Measurements from ENCODE around the gene ASAP2.
A peak's percentile ranks its signal among the peaks of the same experiment; 100 is the strongest.

Gene ASAP2

GRCh38 chr2:9336576-9337314 is 130.1 kb downstream of the ASAP2 start:
- peak overlapping the region; percentile 6 to 33 for H3K4me3 ChIP-seq (ENCODE audit: low read depth in 1 of 2, low read length in 2 of 2)
- peak overlapping the region; percentile 39 for H3K27ac ChIP-seq (ENCODE audit: low read depth, low read length)
- H3K9ac ChIP-seq (ENCODE audit: low read depth in 1 of 2, low read length in 2 of 2) = peak overlapping the region in 1 of 2 donors; percentile 28
- H3K4me1 ChIP-seq (ENCODE audit: control insufficient read depth in 1 of 2, insufficient read depth in 2 of 2, low read length in 2 of 2) = peaks cover 30 to 43% of the 10 kb centered on the region in 2 donors
- H3K27me3 ChIP-seq (ENCODE audit: control insufficient read depth in 1 of 2, insufficient read depth in 2 of 2, low read length in 2 of 2) = no peaks in the 10 kb centered on the region
- H3K9me3 ChIP-seq (ENCODE audit: control insufficient read depth in 1 of 2, low read length in 2 of 2) = no peaks in the 10 kb centered on the region
- H3K36me3 ChIP-seq (ENCODE audit: control insufficient read depth in 1 of 2, insufficient read depth in 2 of 2, low read length in 2 of 2) = peaks cover 4 to 13% of the 10 kb centered on the region in 2 donors

- Histone ChIP-seq H3K36me3 (ENCODE audit: control insufficient read depth in 1 of 2, insufficient read depth in 2 of 2, low read length in 2 of 2) (peaks cover 4 to 18% of the 10 kb centered on the region in 2 donors), H3K27ac (ENCODE audit: low read depth, low read length) (no peak overlapping the region), H3K4me3 (ENCODE audit: low read depth in 1 of 2, low read length in 2 of 2) (no peak overlapping the region), H3K9me3 (ENCODE audit: control insufficient read depth in 1 of 2, low read length in 2 of 2) (no peaks in the 10 kb centered on the region), H3K27me3 (ENCODE audit: control insufficient read depth in 1 of 2, insufficient read depth in 2 of 2, low read length in 2 of 2) (no peaks in the 10 kb centered on the region), H3K4me1 (ENCODE audit: control insufficient read depth in 1 of 2, insufficient read depth in 2 of 2, low read length in 2 of 2) (peaks cover 30 to 35% of the 10 kb centered on the region in 2 donors), H3K9ac (ENCODE audit: low read depth in 1 of 2, low read length in 2 of 2) (no peak overlapping the region)
Measured at GRCh38 chr2:9337901-9338300, 131.3 kb downstream of the ASAP2 start.

DNA sequence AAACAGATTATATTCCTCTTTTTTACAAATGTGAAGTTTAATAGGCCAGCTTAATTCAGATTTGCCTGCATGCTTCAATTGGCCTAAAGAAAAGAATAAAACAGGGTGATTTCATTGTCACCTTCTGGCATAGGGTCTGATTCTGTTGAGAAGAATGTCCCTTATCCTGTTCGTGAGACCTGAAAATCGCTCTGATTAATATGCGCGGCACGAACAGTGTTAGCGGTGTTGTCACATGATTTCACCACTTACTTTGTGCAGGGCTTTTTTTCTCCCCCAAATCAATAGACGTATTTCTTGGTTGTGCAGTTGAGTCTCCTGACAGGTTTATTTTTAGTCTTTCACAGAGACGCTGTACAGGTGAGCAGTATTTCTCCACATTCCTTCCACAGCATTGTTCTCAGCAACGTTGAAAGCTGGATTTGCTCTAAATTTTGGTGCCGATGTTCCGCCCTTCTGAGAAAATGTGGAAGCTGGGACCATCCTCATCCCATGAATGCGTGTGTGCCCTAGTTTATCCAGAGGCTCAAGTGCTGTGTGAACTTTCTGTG is 134.8 kb downstream of the ASAP2 start:
- Histone ChIP-seq H3K9me3 (ENCODE audit: control insufficient read depth in 1 of 2, low read length in 2 of 2) (no peaks in the 10 kb centered on the region), H3K9ac (ENCODE audit: low read depth in 1 of 2, low read length in 2 of 2) (no peak overlapping the region), H3K27me3 (ENCODE audit: control insufficient read depth in 1 of 2, insufficient read depth in 2 of 2, low read length in 2 of 2) (no peaks in the 10 kb centered on the region), H3K27ac (ENCODE audit: low read depth, low read length) (no peak overlapping the region), H3K36me3 (ENCODE audit: control insufficient read depth in 1 of 2, insufficient read depth in 2 of 2, low read length in 2 of 2) (peaks cover under 1 to 41% of the 10 kb centered on the region in 2 donors), H3K4me1 (ENCODE audit: control insufficient read depth in 1 of 2, insufficient read depth in 2 of 2, low read length in 2 of 2) (peaks cover 13% of the 10 kb centered on the region in 2 donors), H3K4me3 (ENCODE audit: low read depth in 1 of 2, low read length in 2 of 2) (no peak overlapping the region)

- no peaks in the 10 kb centered on the region for H3K27me3 ChIP-seq (ENCODE audit: control insufficient read depth in 1 of 2, insufficient read depth in 2 of 2, low read length in 2 of 2)
- peaks cover under 1 to 1% of the 10 kb centered on the region in 2 donors for H3K4me1 ChIP-seq (ENCODE audit: control insufficient read depth in 1 of 2, insufficient read depth in 2 of 2, low read length in 2 of 2)
- no peak overlapping the region for H3K27ac ChIP-seq (ENCODE audit: low read depth, low read length)
- no peak overlapping the region for H3K4me3 ChIP-seq (ENCODE audit: low read depth in 1 of 2, low read length in 2 of 2)
- H3K9me3 ChIP-seq (ENCODE audit: control insufficient read depth in 1 of 2, low read length in 2 of 2) = no peaks in the 10 kb centered on the region
- H3K9ac ChIP-seq (ENCODE audit: low read depth in 1 of 2, low read length in 2 of 2) = no peak overlapping the region
- H3K36me3 ChIP-seq (ENCODE audit: control insufficient read depth in 1 of 2, insufficient read depth in 2 of 2, low read length in 2 of 2) = peaks cover 0 to 45% of the 10 kb centered on the region in 2 donors
Measured at GRCh38 chr2:9342659-9343058, 136.0 kb downstream of the ASAP2 start.

DNA sequence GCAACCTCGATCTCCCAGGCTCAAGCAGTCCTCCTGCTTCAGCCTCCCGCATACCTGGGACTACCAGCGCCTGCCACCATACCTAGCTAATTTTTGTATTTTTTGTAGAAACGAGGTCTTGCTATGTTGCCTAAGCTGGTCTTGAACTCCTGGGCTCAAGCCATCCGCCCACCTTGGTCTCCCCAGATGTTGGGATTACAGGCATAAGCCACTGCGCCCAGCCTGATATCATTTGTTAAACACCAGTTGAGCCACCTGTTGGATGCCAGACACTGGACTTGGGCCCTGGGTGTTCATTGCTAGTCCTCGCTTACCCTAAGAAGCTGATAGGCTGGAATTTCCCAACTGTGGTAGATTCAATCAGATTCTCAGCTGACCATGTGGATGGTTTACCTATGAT is 136.9 kb downstream of the ASAP2 start:
- H3K9ac ChIP-seq (ENCODE audit: low read depth in 1 of 2, low read length in 2 of 2) = no peak overlapping the region
- peaks cover 0 to 42% of the 10 kb centered on the region in 2 donors for H3K36me3 ChIP-seq (ENCODE audit: control insufficient read depth in 1 of 2, insufficient read depth in 2 of 2, low read length in 2 of 2)
- H3K4me3 ChIP-seq (ENCODE audit: low read depth in 1 of 2, low read length in 2 of 2) = no peak overlapping the region
- no peaks in the 10 kb centered on the region for H3K9me3 ChIP-seq (ENCODE audit: control insufficient read depth in 1 of 2, low read length in 2 of 2)
- H3K27ac ChIP-seq (ENCODE audit: low read depth, low read length) = no peak overlapping the region
- peaks cover 0 to 1% of the 10 kb centered on the region in 2 donors for H3K4me1 ChIP-seq (ENCODE audit: control insufficient read depth in 1 of 2, insufficient read depth in 2 of 2, low read length in 2 of 2)
- no peaks in the 10 kb centered on the region for H3K27me3 ChIP-seq (ENCODE audit: control insufficient read depth in 1 of 2, insufficient read depth in 2 of 2, low read length in 2 of 2)

- H3K36me3 ChIP-seq (ENCODE audit: control insufficient read depth in 1 of 2, insufficient read depth in 2 of 2, low read length in 2 of 2) = peaks cover under 1 to 38% of the 10 kb centered on the region in 2 donors
- no peak overlapping the region for H3K9ac ChIP-seq (ENCODE audit: low read depth in 1 of 2, low read length in 2 of 2)
Measured at GRCh38 chr2:9344434-9344833, 137.8 kb downstream of the ASAP2 start.

GRCh38 chr2:9345343-9345742 is 138.7 kb downstream of the ASAP2 start:
- Histone ChIP-seq H3K9ac (ENCODE audit: low read depth in 1 of 2, low read length in 2 of 2) (no peak overlapping the region), H3K9me3 (ENCODE audit: control insufficient read depth in 1 of 2, low read length in 2 of 2) (no peaks in the 10 kb centered on the region), H3K27me3 (ENCODE audit: control insufficient read depth in 1 of 2, insufficient read depth in 2 of 2, low read length in 2 of 2) (no peaks in the 10 kb centered on the region), H3K36me3 (ENCODE audit: control insufficient read depth in 1 of 2, insufficient read depth in 2 of 2, low read length in 2 of 2) (peaks cover 6 to 36% of the 10 kb centered on the region in 2 donors), H3K4me3 (ENCODE audit: low read depth in 1 of 2, low read length in 2 of 2) (no peak overlapping the region), H3K27ac (ENCODE audit: low read depth, low read length) (no peak overlapping the region), H3K4me1 (ENCODE audit: control insufficient read depth in 1 of 2, insufficient read depth in 2 of 2, low read length in 2 of 2) (peaks cover 0 to 5% of the 10 kb centered on the region in 2 donors)

More at GRCh38 chr2:9344434-9344833, 137.8 kb downstream of the ASAP2 start:
- Histone ChIP-seq H3K27ac (ENCODE audit: low read depth, low read length) (no peak overlapping the region), H3K4me1 (ENCODE audit: control insufficient read depth in 1 of 2, insufficient read depth in 2 of 2, low read length in 2 of 2) (peaks cover 0 to 5% of the 10 kb centered on the region in 2 donors), H3K27me3 (ENCODE audit: control insufficient read depth in 1 of 2, insufficient read depth in 2 of 2, low read length in 2 of 2) (no peaks in the 10 kb centered on the region), H3K4me3 (ENCODE audit: low read depth in 1 of 2, low read length in 2 of 2) (no peak overlapping the region), H3K9me3 (ENCODE audit: control insufficient read depth in 1 of 2, low read length in 2 of 2) (no peaks in the 10 kb centered on the region)

DNA sequence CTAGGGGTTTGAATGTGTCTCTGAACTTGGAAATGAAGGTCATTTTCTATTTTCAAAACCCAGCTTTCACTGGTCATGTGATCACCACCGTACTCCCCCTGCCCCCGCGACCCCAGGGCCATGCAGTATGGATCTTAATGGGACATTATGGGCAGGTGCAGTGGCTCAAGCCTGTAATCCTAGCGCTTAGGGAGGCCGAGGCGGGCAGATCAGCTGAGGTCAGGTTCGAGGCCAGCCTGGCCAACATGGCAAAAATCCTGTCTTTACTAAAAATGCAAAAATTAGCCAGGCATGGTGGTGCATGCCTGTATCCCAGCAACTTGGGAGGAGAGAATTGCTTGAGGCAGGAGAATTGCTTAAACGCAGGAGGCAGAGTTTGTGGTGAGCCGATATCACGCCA is 139.4 kb downstream of the ASAP2 start:
- Histone ChIP-seq H3K27me3 (ENCODE audit: control insufficient read depth in 1 of 2, insufficient read depth in 2 of 2, low read length in 2 of 2) (no peaks in the 10 kb centered on the region), H3K9me3 (ENCODE audit: control insufficient read depth in 1 of 2, low read length in 2 of 2) (no peaks in the 10 kb centered on the region), H3K36me3 (ENCODE audit: control insufficient read depth in 1 of 2, insufficient read depth in 2 of 2, low read length in 2 of 2) (peaks cover 11 to 43% of the 10 kb centered on the region in 2 donors), H3K4me3 (ENCODE audit: low read depth in 1 of 2, low read length in 2 of 2) (no peak overlapping the region), H3K27ac (ENCODE audit: low read depth, low read length) (no peak overlapping the region), H3K9ac (ENCODE audit: low read depth in 1 of 2, low read length in 2 of 2) (no peak overlapping the region), H3K4me1 (ENCODE audit: control insufficient read depth in 1 of 2, insufficient read depth in 2 of 2, low read length in 2 of 2) (peaks cover 0 to 5% of the 10 kb centered on the region in 2 donors)

- H3K27me3 ChIP-seq (ENCODE audit: control insufficient read depth in 1 of 2, insufficient read depth in 2 of 2, low read length in 2 of 2) = no peaks in the 10 kb centered on the region
- no peak overlapping the region for H3K4me3 ChIP-seq (ENCODE audit: low read depth in 1 of 2, low read length in 2 of 2)
- no peaks in the 10 kb centered on the region for H3K9me3 ChIP-seq (ENCODE audit: control insufficient read depth in 1 of 2, low read length in 2 of 2)
- H3K9ac ChIP-seq (ENCODE audit: low read depth in 1 of 2, low read length in 2 of 2) = no peak overlapping the region
- H3K36me3 ChIP-seq (ENCODE audit: control insufficient read depth in 1 of 2, insufficient read depth in 2 of 2, low read length in 2 of 2) = peaks cover 14 to 50% of the 10 kb centered on the region in 2 donors
- no peak overlapping the region for H3K27ac ChIP-seq (ENCODE audit: low read depth, low read length)
- H3K4me1 ChIP-seq (ENCODE audit: control insufficient read depth in 1 of 2, insufficient read depth in 2 of 2, low read length in 2 of 2) = peaks cover 0 to 5% of the 10 kb centered on the region in 2 donors
Measured at GRCh38 chr2:9346885-9347284, 140.3 kb downstream of the ASAP2 start.

DNA sequence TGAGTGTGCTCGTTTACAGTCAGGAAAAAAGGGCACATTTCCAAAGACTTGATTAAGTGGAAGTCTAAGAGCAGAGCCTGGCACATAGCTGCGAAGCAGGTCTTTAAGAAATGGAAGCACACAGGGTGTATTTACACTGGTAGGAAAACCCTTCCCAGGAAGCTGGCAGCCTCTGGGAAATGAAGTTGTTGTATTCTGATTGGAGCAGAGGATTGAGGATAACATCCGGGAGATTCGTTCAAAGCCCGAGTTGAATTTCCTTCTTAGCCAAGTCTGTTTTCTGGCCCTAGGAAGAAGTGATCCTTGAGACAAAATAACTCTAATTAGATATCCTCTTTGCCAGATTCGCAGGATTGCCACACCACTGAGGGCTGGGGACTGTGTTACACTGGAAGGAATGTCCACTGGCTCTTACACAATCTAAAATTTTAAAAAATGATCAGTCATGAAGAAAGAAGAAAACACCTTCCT is 140.8 kb downstream of the ASAP2 start:
- peaks cover 19 to 53% of the 10 kb centered on the region in 2 donors for H3K36me3 ChIP-seq (ENCODE audit: control insufficient read depth in 1 of 2, insufficient read depth in 2 of 2, low read length in 2 of 2)
- H3K9ac ChIP-seq (ENCODE audit: low read depth in 1 of 2, low read length in 2 of 2) = no peak overlapping the region
- peaks cover 0 to 5% of the 10 kb centered on the region in 2 donors for H3K4me1 ChIP-seq (ENCODE audit: control insufficient read depth in 1 of 2, insufficient read depth in 2 of 2, low read length in 2 of 2)
- no peaks in the 10 kb centered on the region for H3K9me3 ChIP-seq (ENCODE audit: control insufficient read depth in 1 of 2, low read length in 2 of 2)
- H3K27me3 ChIP-seq (ENCODE audit: control insufficient read depth in 1 of 2, insufficient read depth in 2 of 2, low read length in 2 of 2) = no peaks in the 10 kb centered on the region
- no peak overlapping the region for H3K4me3 ChIP-seq (ENCODE audit: low read depth in 1 of 2, low read length in 2 of 2)
- H3K27ac ChIP-seq (ENCODE audit: low read depth, low read length) = no peak overlapping the region
